Ovary (tissue), 9 donors: ENCODE measurements around the gene UGT1A10. TPM values are rescaled to one million over a fixed set of nuclear protein-coding genes. Genes with fewer than 3 reads are reported as not detected.
"Not testable (repeated sequence)": the region's sequence is repeated elsewhere in the genome, so short reads cannot be mapped to it uniquely, and the experiment has no call there.

Experiments
- DNase-seq, 5 donors: peaks; one replicate each; pipeline ENCODE4 v3.0.0-alpha.2; 2019 to 2020
- H3K27ac ChIP-seq, 2 donors: fragments of 200-600 bp; one replicate each; pipeline versions ENCODE4 v1.5.1 to v1.8.0; 2019 to 2022
- H3K27me3 ChIP-seq: fragments of 200-600 bp; one replicate; pipeline ENCODE4 v1.8.0; 2022
- H3K36me3 ChIP-seq: fragments of 200-600 bp; sonication (generic); one replicate; pipeline ENCODE4 v1.5.1; 2019
- H3K4me1 ChIP-seq: one replicate; pipeline ENCODE4 v1.8.1; 2013; ENCODE audit warnings: mild to moderate bottlenecking, moderate library complexity; ENCODE audit not compliant: insufficient read depth
- H3K4me3 ChIP-seq: fragments of 200-600 bp; sonication (generic); one replicate; pipeline ENCODE4 v1.5.1; 2017
- H3K9me3 ChIP-seq, 2 donors: fragments of 200-600 bp in 1 of 2; sonication (generic) in 1 of 2; one replicate each; pipeline versions ENCODE4 v1.5.1 to v1.8.1; 2013 to 2019; ENCODE audit warnings: mild to moderate bottlenecking in 1 of 2, moderate library complexity in 1 of 2
- EP300 ChIP-seq: sonication (generic); formaldehyde crosslinking; IDR thresholded peaks from one replicate; pipeline ENCODE4 v1.6.1; 2017; ENCODE audit warnings: antibody characterized with exemption
- POLR2A ChIP-seq: fragments of 450-650 bp; IDR thresholded peaks from one replicate; pipeline ENCODE4 v1.6.1; 2017; ENCODE audit warnings: antibody characterized with exemption, mild to moderate bottlenecking, moderate library complexity
- WGBS, 3 donors: extraction: QIAGEN DNeasy Blood & Tissue Kit in 1 of 3; methylation state at CpG; one replicate each; pipeline versions ENCODE4 v1.1.5 to v1.1.7; 2013 to 2017; 5-methylcytosine and 5-hydroxymethylcytosine counted together
- intact Hi-C, 4 donors: fragments of 100-400 bp; cut with DNase I; formaldehyde crosslinking; loops; one replicate each; pipeline versions ENCODE4 v1.11.0 to v1.15.1; 2022 to 2023
- polyA plus RNA-seq, 2 donors: library from polyadenylated mRNA; stranded (reverse); fragments of 200-250 nt in 1 of 2; fragments of 350-450 nt in 1 of 2; fragmentation: Illumina TruSeq in 1 of 2; extraction: RNeasy Lipid Tissue Mini Kit (QIAGEN cat#74804) in 1 of 2; gene quantifications; one replicate each; pipeline ENCODE4 v1.2.3, GENCODE V29; 2013 to 2014
- total RNA-seq, 7 donors: library from RNA; depleted of rRNA in 2 of 7; stranded (reverse); fragments of >200 nt in 2 of 7; fragmentation: NEBNext Ultra II Directional in 3 of 7; extraction: Animal tissue kit (Norgen Biotek cat#: 25700) in 3 of 7; gene quantifications; one replicate each; pipeline versions ENCODE4 v1.1.0 to v1.2.4, GENCODE V29; 2016 to 2023
- TF ChIP-seq, protein P1 (sequence below), 3 donors: fragments of 450-650 bp in 2 of 3; fragments of 200-600 bp in 1 of 3; IDR thresholded peaks; one replicate each; pipeline versions ENCODE4 v1.5.1 to v1.8.0; 2016 to 2022; ENCODE audit warnings: antibody characterized with exemption in 3 of 3, mild to moderate bottlenecking in 1 of 3
- donor health status: DM: no; HTN: no; CAD: no; lungs with moderate emphysema.
- donor health status: DM: no; HTN: no; CAD: no.
- donor health status: Bipolar disorder and iron deficiency.
- donor health status: DM: yes; HTN: yes; CAD: no.
- donor health status: DM: no; HTN: no; CAD: no.
- donor health status: DM: yes; HTN: yes; CAD: no.

The UGT1A10 gene
- total and polyA plus RNA-seq, 9 donors: not detected

GRCh38 chr2:233728723-233729301, 92.6 kb downstream of the UGT1A10 start, which contains the start of gene UGT1A3:
TSS of gene UGT1A3 (plus strand) at chr2:233729042. CDS start at chr2:233729127, 85 bp downstream.
- no peak for TF ChIP-seq POLR2A
- TF ChIP-seq, protein P1, sequence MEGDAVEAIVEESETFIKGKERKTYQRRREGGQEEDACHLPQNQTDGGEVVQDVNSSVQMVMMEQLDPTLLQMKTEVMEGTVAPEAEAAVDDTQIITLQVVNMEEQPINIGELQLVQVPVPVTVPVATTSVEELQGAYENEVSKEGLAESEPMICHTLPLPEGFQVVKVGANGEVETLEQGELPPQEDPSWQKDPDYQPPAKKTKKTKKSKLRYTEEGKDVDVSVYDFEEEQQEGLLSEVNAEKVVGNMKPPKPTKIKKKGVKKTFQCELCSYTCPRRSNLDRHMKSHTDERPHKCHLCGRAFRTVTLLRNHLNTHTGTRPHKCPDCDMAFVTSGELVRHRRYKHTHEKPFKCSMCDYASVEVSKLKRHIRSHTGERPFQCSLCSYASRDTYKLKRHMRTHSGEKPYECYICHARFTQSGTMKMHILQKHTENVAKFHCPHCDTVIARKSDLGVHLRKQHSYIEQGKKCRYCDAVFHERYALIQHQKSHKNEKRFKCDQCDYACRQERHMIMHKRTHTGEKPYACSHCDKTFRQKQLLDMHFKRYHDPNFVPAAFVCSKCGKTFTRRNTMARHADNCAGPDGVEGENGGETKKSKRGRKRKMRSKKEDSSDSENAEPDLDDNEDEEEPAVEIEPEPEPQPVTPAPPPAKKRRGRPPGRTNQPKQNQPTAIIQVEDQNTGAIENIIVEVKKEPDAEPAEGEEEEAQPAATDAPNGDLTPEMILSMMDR (IDR thresholded peaks at IDR 0.05): no peak
- Histone ChIP-seq H3K4me3 (no peak within 1 kb of the TSS), H3K27me3 (no peaks in the 10 kb centered on the region), H3K36me3 (no peaks in the 10 kb centered on the region), H3K4me1 (no peaks in the 10 kb centered on the region), H3K9me3 (no peaks in the 10 kb centered on the region), H3K27ac (no peak within 1 kb of the TSS)
- WGBS, 3 donors: 80 to 87% (median 80%) methylated on average over 8 of the region's 8 CpGs
- DNase-seq: no peak
- intact Hi-C loops: no loop called here

DNA sequence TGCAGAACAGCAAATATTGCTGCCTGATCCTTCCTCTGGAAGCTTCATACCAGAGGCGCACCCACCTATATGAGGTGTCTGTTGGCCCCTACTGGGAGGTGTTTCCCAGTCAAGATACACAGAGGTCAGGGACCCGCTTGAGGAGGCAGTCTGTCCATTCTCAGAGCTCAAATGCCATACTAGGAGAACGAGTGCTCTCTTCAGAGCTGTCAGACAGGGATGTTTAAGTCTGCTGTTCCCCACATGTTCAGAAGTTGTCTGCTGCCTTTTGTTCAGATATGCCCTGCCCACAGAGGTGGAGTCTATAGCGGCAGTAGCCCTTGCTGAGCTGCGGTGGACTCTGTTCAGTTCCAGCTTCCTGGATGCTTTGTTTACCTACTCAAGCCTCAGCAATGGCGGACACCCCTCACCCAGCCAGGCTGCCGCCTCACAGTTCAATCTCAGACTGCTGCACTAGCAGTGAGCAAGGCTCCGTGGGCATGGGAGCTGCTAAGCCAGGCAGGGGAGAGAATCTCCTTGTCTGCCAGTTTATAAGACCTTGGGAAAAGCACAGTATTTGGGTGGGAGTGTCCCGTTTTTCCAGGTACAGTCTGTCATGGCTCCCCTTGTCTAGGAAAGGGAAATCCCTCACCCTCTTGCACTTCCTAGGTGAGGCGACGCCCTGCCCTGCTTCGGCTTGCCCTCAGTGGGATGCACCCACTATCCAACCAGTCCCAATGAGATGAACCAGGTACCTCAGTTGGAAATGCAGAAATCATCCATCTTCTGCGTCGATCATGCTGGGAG, 100.8 kb downstream of the UGT1A10 start:
- H3K27ac ChIP-seq, DNase-seq, H3K4me1 ChIP-seq, H3K9me3 ChIP-seq, H3K36me3 ChIP-seq, H3K27me3 ChIP-seq, H3K4me3 ChIP-seq, intact Hi-C loops: not testable (repeated sequence)
- 77 to 88% (median 79%) methylated on average over 14 of the region's 14 CpGs for WGBS, 3 donors

GRCh38 chr2:233740870-233741269, 104.6 kb downstream of the UGT1A10 start:
- Histone ChIP-seq H3K27ac (no peak overlapping the region), H3K4me1 (no peaks in the 10 kb centered on the region), H3K9me3 (no peaks in the 10 kb centered on the region), H3K4me3 (no peak overlapping the region), H3K27me3 (no peaks in the 10 kb centered on the region), H3K36me3 (no peaks in the 10 kb centered on the region)
- no peak for DNase-seq
- WGBS, 3 donors: 48 to 77% (median 65%) methylated on average over 2 of the region's 2 CpGs
- intact Hi-C loops: no loop called here
- TF ChIP-seq EP300 (no peak), POLR2A (no peak)
- TF ChIP-seq, protein P1 (IDR thresholded peaks at IDR 0.05): no peak

DNA sequence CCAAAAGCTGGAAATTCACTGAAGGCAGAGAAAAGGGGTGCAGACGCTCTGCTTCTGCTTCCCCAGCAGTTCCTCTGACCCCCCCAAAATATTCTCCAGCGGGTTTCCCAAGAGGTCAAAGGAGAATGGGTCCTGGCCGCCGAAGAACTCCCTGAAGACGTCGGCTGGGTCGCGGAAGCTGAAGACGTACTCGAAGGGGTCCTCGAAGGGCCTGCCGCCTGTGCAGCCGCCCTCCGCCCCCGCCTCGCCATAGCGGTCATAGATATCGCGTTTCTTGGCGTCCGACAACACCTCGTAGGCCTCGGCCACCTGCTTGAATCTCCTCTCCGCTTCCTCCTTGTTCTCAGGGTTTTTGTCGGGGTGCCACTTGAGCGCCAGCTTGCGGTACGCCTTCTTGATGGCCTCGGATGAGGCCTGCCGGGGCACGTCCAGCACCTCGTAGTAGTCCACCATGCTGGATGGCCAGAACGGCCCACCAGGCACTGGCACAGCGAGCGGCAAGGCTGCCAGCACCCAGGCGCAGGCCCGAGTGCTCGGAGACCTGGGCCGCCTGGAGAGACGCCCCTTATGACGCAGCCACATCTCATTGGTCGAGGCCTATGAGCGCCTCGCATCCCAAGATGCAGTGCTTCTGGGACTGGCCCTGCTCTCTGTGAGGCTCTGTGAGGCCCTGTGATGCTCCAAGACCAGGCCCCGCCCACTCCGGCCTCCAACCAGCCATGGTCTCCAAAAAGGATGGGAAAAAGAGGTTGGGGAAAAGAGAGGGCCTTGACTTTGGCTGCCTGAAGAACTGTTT, 107.4 kb downstream of the UGT1A10 start:
- Histone ChIP-seq H3K27ac (no peak overlapping the region), H3K36me3 (no peaks in the 10 kb centered on the region), H3K4me1 (no peaks in the 10 kb centered on the region), H3K9me3 (no peaks in the 10 kb centered on the region), H3K27me3 (no peaks in the 10 kb centered on the region), H3K4me3 (no peak overlapping the region)
- DNase-seq: no peak
- TF ChIP-seq, protein P1 (IDR thresholded peaks at IDR 0.05): no peak
- TF ChIP-seq EP300 (no peak), POLR2A (no peak)
- 90 to 94% (median 91%) methylated on average over 46 of the region's 46 CpGs for WGBS, 3 donors
- intact Hi-C loops: no loop called here
